SK-N-SH treated with all-trans-retinoic acid at 6 μM for 48 hours (cell line): ENCODE data around the gene COX7A2.

Experiments
- ATAC-seq: fragments of 200-7000 bp; cut with Tn5 transposase; 3 replicates; pipeline ENCODE4 v1.9.1; 2020; ENCODE audit warnings: mild to moderate bottlenecking, moderate library complexity
- ARNTL ChIP-seq: fragments of 450-650 bp; formaldehyde crosslinking; IDR thresholded peaks from 2 replicates; pipeline ENCODE4 v1.5.0; 2020; ENCODE audit warnings: low read depth, mild to moderate bottlenecking, moderate library complexity, borderline replicate concordance
- BACH2 ChIP-seq: fragments of 250-450 bp; sonication (Bioruptor Pico); IDR thresholded peaks from 2 replicates; pipeline ENCODE4 v1.9.0; 2021; ENCODE audit warnings: mild to moderate bottlenecking, borderline replicate concordance
- CREB5 ChIP-seq: fragments of 250-450 bp; sonication (Bioruptor Pico); IDR thresholded peaks from 2 replicates; pipeline ENCODE4 v1.5.1; 2020; ENCODE audit warnings: low read depth, mild to moderate bottlenecking, moderate library complexity
- CSDC2 ChIP-seq: fragments of 250-450 bp; sonication (Bioruptor Pico); IDR thresholded peaks from 2 replicates; pipeline ENCODE4 v1.5.0; 2020; ENCODE audit warnings: mild to moderate bottlenecking, moderate library complexity
- CSRNP3 ChIP-seq: fragments of 250-450 bp; sonication (Bioruptor Pico); IDR thresholded peaks from 2 replicates; pipeline ENCODE4 v1.5.1; 2021; ENCODE audit warnings: mild to moderate bottlenecking, moderate library complexity
- GLIS3 ChIP-seq: fragments of 250-450 bp; sonication (Bioruptor Pico); IDR thresholded peaks from 2 replicates; pipeline ENCODE4 v1.5.0; 2020; ENCODE audit warnings: mild to moderate bottlenecking, moderate library complexity
- ISL1 ChIP-seq: fragments of 250-450 bp; sonication (Bioruptor Pico); IDR thresholded peaks from 2 replicates; pipeline ENCODE4 v2.1.2; 2022; ENCODE audit warnings: mild to moderate bottlenecking, moderate library complexity
- OSR1 ChIP-seq: fragments of 250-450 bp; sonication (Bioruptor Pico); IDR thresholded peaks from 2 replicates; pipeline ENCODE4 v1.8.0; 2022; ENCODE audit warnings: moderate library complexity, mild to moderate bottlenecking, inconsistent platforms
- PATZ1 ChIP-seq: fragments of 250-450 bp; sonication (Bioruptor Pico); IDR thresholded peaks from 2 replicates; pipeline ENCODE4 v1.8.0; 2020; ENCODE audit warnings: mild to moderate bottlenecking, moderate library complexity, borderline replicate concordance
- POU6F1 ChIP-seq: fragments of 250-450 bp; sonication (Bioruptor Pico); IDR thresholded peaks from 2 replicates; pipeline ENCODE4 v1.8.0; 2021; ENCODE audit warnings: low read depth, mild to moderate bottlenecking, moderate library complexity, borderline replicate concordance
- PPARA ChIP-seq: fragments of 250-450 bp; sonication (Bioruptor Pico); IDR thresholded peaks from 2 replicates; pipeline ENCODE4 v1.5.0; 2020; ENCODE audit warnings: mild to moderate bottlenecking, borderline replicate concordance
- SNAI2 ChIP-seq: fragments of 250-450 bp; sonication (Bioruptor Pico); IDR thresholded peaks from 2 replicates; pipeline ENCODE4 v1.5.0; 2020; ENCODE audit warnings: mild to moderate bottlenecking, moderate library complexity
- TCF4 ChIP-seq: fragments of 250-450 bp; sonication (Bioruptor Pico); IDR thresholded peaks from 2 replicates; pipeline ENCODE4 v1.8.0; 2021; ENCODE audit warnings: mild to moderate bottlenecking, moderate library complexity, borderline replicate concordance
- TOX ChIP-seq: fragments of 250-450 bp; sonication (Bioruptor Pico); IDR thresholded peaks from 2 replicates; pipeline ENCODE4 v1.8.0; 2021; ENCODE audit warnings: mild to moderate bottlenecking, moderate library complexity, borderline replicate concordance
- ZC3H10 ChIP-seq: fragments of 250-450 bp; sonication (Bioruptor Pico); IDR thresholded peaks from 2 replicates; pipeline ENCODE4 v1.5.1; 2021; ENCODE audit warnings: mild to moderate bottlenecking, moderate library complexity
- ZFP3 ChIP-seq: fragments of 250-450 bp; sonication (Bioruptor Pico); IDR thresholded peaks from 2 replicates; pipeline ENCODE4 v1.5.0; 2020; ENCODE audit warnings: mild to moderate bottlenecking, moderate library complexity
- ZFP30 ChIP-seq: fragments of 450-650 bp; formaldehyde crosslinking; IDR thresholded peaks from 2 replicates; pipeline ENCODE4 v1.5.0; 2022; ENCODE audit warnings: mild to moderate bottlenecking, moderate library complexity
- ZNF70 ChIP-seq: fragments of 450-650 bp; formaldehyde crosslinking; IDR thresholded peaks from 2 replicates; pipeline ENCODE4 v1.5.0; 2020; ENCODE audit warnings: mild to moderate bottlenecking, moderate library complexity
- ZNF8 ChIP-seq: fragments of 450-650 bp; formaldehyde crosslinking; IDR thresholded peaks from 2 replicates; pipeline ENCODE4 v1.5.0; 2020; ENCODE audit warnings: mild to moderate bottlenecking, moderate library complexity

The COX7A2 gene

GRCh38 chr6:75210885-75211739 lies 32.5 kb downstream of the COX7A2 start:
- TF ChIP-seq SNAI2 (CRISPR knock-in tag) (no peak), ZC3H10 (CRISPR knock-in tag) (no peak), CSDC2 (CRISPR knock-in tag) (no peak), OSR1 (no peak), PPARA (no peak), ARNTL (CRISPR knock-in tag) (no peak), CREB5 (CRISPR knock-in tag) (no peak), GLIS3 (no peak), ZFP30 (CRISPR knock-in tag) (no peak), CSRNP3 (CRISPR knock-in tag) (no peak), POU6F1 (CRISPR knock-in tag) (no peak), ZFP3 (CRISPR knock-in tag) (no peak), TOX (CRISPR knock-in tag) (no peak), TCF4 (CRISPR knock-in tag) (no peak), ZNF8 (CRISPR knock-in tag) (no peak), ISL1 (CRISPR knock-in tag) (no peak), ZNF70 (no peak), BACH2 (CRISPR knock-in tag) (no peak)
- peak; percentile 39; the same call in 2 of the 3 replicates for ATAC-seq

- no peak for ATAC-seq
- TF ChIP-seq OSR1 (no peak), ZNF70 (no peak), ZFP3 (CRISPR knock-in tag) (no peak), CREB5 (CRISPR knock-in tag) (no peak), PPARA (no peak), POU6F1 (CRISPR knock-in tag) (no peak), CSRNP3 (CRISPR knock-in tag) (no peak), ZFP30 (CRISPR knock-in tag) (no peak), BACH2 (CRISPR knock-in tag) (no peak), CSDC2 (CRISPR knock-in tag) (no peak), PATZ1 (CRISPR knock-in tag) (no peak)
These were observed 34.3 kb downstream of the COX7A2 start for GRCh38 chr6:75209184-75209723.
